ENCODE results near the gene PALS1.

The PALS1 gene
- total RNA-seq, result 7.8 to 11.2 (median 10.4) reads per million in 3 donors

DNA sequence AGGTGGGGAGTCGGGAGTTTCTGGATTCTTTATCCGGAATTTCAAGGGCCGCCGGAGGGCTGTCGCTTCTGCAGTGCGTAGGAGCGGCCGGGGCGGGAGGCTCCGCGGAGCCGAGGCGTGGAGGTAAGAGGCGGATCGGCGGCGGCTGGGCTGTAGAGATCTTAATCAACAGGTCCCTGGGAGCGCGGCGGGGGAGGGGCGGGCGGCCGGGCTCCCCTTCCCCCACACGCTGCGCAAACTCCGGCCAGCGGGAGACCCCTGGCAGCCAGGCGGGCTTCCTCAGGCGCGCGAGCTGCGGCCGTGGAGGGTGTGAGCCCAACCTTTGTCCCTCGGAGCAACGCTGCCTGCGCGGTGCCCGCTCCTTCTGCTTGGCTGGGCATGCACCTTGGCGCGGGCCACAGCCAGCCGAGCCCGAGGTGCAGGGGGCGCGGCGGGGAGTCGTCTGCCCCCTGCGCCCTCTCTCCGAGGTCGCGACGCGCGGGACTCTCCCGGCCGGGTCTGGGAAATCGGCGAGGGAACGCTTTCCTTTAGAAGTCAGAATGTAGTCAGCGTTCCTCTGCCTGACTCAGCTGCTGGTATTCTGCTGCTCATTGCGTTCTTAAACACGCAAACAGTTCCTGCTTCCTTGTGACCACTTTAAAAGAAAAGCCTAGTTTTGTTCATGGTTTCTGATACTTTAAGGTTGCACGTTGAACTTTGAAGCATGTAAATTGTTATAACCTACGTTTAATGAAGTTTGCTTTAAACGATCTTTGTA is at the start of gene PALS1:
PALS1 (plus strand) TSS at position 25 of the 757 bp plus-strand sequence. CDS start 37,736 bp downstream, outside the sequence.
- no peaks in the 10 kb centered on the region for H3K27me3 ChIP-seq (replicated peaks; ENCODE audit: control insufficient read depth, insufficient read depth, low read length, poor library complexity, severe bottlenecking)
- no peak for DNase-seq

DNA sequence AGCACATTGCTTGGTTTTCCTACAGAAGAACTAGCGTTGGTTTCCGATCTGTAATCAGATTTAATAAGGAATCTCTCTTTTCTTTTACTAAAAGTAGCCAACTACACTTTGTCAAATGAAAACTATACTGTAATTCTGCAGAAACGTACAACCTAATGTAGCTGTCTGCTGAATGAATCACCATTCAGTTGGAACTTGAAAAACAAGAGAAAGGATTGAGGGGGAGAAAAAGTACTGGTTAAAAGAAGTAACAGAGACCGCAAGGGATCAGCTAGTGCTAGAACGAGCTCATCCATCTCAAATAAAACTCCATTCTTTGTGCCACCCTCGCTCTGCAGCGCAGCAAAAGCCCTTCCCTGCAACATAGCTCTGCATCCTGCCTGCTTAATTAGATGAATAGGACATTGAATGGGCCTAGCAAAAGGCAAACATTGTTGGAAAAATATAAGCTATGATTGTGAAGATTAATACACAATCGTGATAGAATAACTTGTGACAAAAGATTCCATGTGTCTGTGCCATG is 49.4 kb upstream of the PALS1 start:
- DNase-seq, result no peak
- Histone ChIP-seq H3K9me3 (ENCODE audit: control insufficient read depth, low read length) (no peaks in the 10 kb centered on the region), H3K27me3 (replicated peaks; ENCODE audit: control insufficient read depth, insufficient read depth, low read length, poor library complexity, severe bottlenecking) (no peaks in the 10 kb centered on the region), H3K4me3 (ENCODE audit: insufficient read depth, low read depth, low read length, poor library complexity, severe bottlenecking) (no peak overlapping the region), H3K27ac (ENCODE audit: insufficient read depth, low read length, poor library complexity, severe bottlenecking) (no peak overlapping the region), H3K36me3 (ENCODE audit: control insufficient read depth, insufficient read depth, low read length) (no peaks in the 10 kb centered on the region), H3K4me1 (ENCODE audit: control insufficient read depth, insufficient read depth, low read length, poor library complexity, severe bottlenecking) (peaks cover 8% of the 10 kb centered on the region)

More for the DNA sequence above, at the start of gene PALS1:
- H3K4me3 ChIP-seq (ENCODE audit: insufficient read depth, low read depth, low read length, poor library complexity, severe bottlenecking), result peak within 1 kb of the TSS; percentile 87
- H3K9me3 ChIP-seq (ENCODE audit: control insufficient read depth, low read length), result no peaks in the 10 kb centered on the region
- H3K36me3 ChIP-seq (ENCODE audit: control insufficient read depth, insufficient read depth, low read length), result no peaks in the 10 kb centered on the region
- H3K27ac ChIP-seq (ENCODE audit: insufficient read depth, low read length, poor library complexity, severe bottlenecking), result peak within 1 kb of the TSS; percentile 71
- H3K4me1 ChIP-seq (ENCODE audit: control insufficient read depth, insufficient read depth, low read length, poor library complexity, severe bottlenecking), result no peaks in the 10 kb centered on the region

DNA sequence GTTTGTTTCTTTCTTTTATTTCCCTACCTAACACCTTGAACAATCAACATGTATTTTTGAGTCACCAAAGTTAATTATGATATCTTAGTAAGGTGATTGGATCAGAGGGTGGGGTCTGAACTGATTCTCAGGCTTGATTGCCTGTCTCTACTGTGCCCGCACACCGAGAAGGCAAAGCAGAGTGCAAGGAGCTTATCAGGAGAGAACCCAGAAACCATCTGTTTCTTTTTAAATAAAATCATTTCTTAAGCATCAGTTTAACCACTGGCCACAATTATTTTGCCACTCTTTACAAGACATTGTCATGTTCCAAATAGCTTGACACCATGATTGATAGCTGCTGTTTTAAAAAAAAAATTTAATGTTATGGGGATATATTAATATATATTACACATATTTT is 48.9 kb upstream of the PALS1 start:
- H3K27me3 ChIP-seq (replicated peaks; ENCODE audit: control insufficient read depth, insufficient read depth, low read length, poor library complexity, severe bottlenecking), result no peaks in the 10 kb centered on the region
- no peaks in the 10 kb centered on the region for H3K9me3 ChIP-seq (ENCODE audit: control insufficient read depth, low read length)
- no peak overlapping the region for H3K27ac ChIP-seq (ENCODE audit: insufficient read depth, low read length, poor library complexity, severe bottlenecking)
- H3K36me3 ChIP-seq (ENCODE audit: control insufficient read depth, insufficient read depth, low read length), result no peaks in the 10 kb centered on the region
- H3K4me3 ChIP-seq (ENCODE audit: insufficient read depth, low read depth, low read length, poor library complexity, severe bottlenecking), result no peak overlapping the region
- H3K4me1 ChIP-seq (ENCODE audit: control insufficient read depth, insufficient read depth, low read length, poor library complexity, severe bottlenecking), result peaks cover 4% of the 10 kb centered on the region
- no peak for DNase-seq

DNA sequence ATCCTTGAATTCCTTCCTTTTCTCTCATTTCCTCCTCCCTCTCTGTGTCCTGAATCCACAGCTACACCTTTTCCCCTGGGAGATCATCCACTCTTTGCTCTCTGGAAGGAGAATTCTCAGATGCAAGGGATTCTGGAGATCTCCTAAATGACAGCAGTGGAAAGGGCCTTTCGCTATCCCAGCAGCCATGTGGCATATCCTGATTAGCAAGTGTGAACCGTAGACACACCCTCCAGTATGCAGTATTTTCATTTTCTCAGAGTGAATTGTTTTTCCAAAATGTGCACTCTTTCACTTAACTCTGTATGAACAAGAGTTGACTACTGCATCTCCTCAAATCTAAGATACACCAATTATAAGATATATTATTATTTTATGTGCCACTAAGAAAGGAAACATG is 46.0 kb upstream of the PALS1 start:
- H3K36me3 ChIP-seq (ENCODE audit: control insufficient read depth, insufficient read depth, low read length), result no peaks in the 10 kb centered on the region
- H3K27me3 ChIP-seq (replicated peaks; ENCODE audit: control insufficient read depth, insufficient read depth, low read length, poor library complexity, severe bottlenecking), result no peaks in the 10 kb centered on the region
- H3K4me3 ChIP-seq (ENCODE audit: insufficient read depth, low read depth, low read length, poor library complexity, severe bottlenecking), result no peak overlapping the region
- H3K27ac ChIP-seq (ENCODE audit: insufficient read depth, low read length, poor library complexity, severe bottlenecking), result no peak overlapping the region
- H3K4me1 ChIP-seq (ENCODE audit: control insufficient read depth, insufficient read depth, low read length, poor library complexity, severe bottlenecking), result no peaks in the 10 kb centered on the region
- no peak for DNase-seq
- no peaks in the 10 kb centered on the region for H3K9me3 ChIP-seq (ENCODE audit: control insufficient read depth, low read length)

DNA sequence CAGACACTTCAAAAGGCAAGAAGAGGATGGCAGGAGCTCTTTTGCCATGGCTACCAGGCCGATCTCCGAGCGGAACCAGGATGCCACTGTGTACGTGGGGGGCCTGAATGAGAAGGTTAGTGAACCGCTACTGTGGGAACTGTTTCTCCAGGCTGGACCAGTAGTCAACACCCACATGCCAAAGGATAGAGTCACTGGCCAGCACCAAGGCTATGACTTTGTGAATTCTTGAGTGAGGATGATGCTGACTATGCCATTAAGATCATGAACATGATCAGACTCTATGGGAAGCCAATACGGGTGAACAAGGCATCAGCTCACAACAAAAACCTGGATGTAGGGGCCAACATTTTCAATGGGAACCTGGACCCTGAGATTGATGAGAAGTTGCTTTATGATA is 42.2 kb upstream of the PALS1 start:
- Histone ChIP-seq H3K9me3 (ENCODE audit: control insufficient read depth, low read length) (no peaks in the 10 kb centered on the region), H3K36me3 (ENCODE audit: control insufficient read depth, insufficient read depth, low read length) (no peaks in the 10 kb centered on the region), H3K4me3 (ENCODE audit: insufficient read depth, low read depth, low read length, poor library complexity, severe bottlenecking) (no peak overlapping the region), H3K27me3 (replicated peaks; ENCODE audit: control insufficient read depth, insufficient read depth, low read length, poor library complexity, severe bottlenecking) (no peaks in the 10 kb centered on the region), H3K27ac (ENCODE audit: insufficient read depth, low read length, poor library complexity, severe bottlenecking) (no peak overlapping the region), H3K4me1 (ENCODE audit: control insufficient read depth, insufficient read depth, low read length, poor library complexity, severe bottlenecking) (no peaks in the 10 kb centered on the region)
- DNase-seq, result no peak

DNA sequence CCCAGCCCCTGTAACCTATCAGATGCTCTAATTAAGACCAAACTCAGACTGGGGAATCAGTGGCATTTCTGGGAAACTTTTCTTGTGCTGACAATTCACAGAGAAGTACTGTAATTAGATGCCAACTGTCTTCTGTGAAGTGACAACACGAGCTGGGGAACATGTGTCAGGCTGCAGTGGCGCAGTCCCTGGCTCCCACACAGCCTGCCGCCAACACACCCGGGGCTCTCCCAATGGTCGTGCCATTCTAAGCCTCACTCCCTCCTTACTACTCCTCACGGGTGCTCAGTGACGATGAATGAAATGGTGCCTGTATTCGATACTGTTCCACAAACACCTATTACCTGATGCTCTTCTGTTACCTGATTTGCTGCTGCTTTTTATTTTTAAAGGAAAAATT is 33.4 kb upstream of the PALS1 start:
- no peaks in the 10 kb centered on the region for H3K36me3 ChIP-seq (ENCODE audit: control insufficient read depth, insufficient read depth, low read length)
- no peaks in the 10 kb centered on the region for H3K9me3 ChIP-seq (ENCODE audit: control insufficient read depth, low read length)
- no peak for DNase-seq
- H3K4me3 ChIP-seq (ENCODE audit: insufficient read depth, low read depth, low read length, poor library complexity, severe bottlenecking), result no peak overlapping the region
- H3K27ac ChIP-seq (ENCODE audit: insufficient read depth, low read length, poor library complexity, severe bottlenecking), result no peak overlapping the region
- H3K27me3 ChIP-seq (replicated peaks; ENCODE audit: control insufficient read depth, insufficient read depth, low read length, poor library complexity, severe bottlenecking), result no peaks in the 10 kb centered on the region
- no peaks in the 10 kb centered on the region for H3K4me1 ChIP-seq (ENCODE audit: control insufficient read depth, insufficient read depth, low read length, poor library complexity, severe bottlenecking)

DNA sequence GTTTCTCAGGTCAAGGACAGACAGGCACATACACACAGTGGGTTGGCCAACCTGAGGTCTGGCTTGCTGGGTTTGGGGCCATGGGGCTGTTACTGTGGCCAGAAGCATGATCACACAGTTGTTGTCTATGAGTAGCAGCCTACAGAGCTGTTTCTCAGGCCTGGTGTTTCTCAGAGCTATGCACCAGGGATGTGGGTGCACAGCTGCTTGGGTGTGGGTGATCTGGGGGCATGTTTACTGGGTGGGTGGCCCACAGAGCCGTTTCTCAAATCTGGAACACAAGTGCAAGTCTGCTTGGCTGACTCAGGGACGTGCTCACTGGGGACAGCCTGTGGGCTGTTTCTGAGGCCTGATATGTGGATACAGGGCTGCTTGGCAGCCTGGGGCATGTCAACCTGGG is 23.1 kb upstream of the PALS1 start:
- Histone ChIP-seq H3K36me3 (ENCODE audit: control insufficient read depth, insufficient read depth, low read length) (no peaks in the 10 kb centered on the region), H3K27me3 (replicated peaks; ENCODE audit: control insufficient read depth, insufficient read depth, low read length, poor library complexity, severe bottlenecking) (no peaks in the 10 kb centered on the region), H3K27ac (ENCODE audit: insufficient read depth, low read length, poor library complexity, severe bottlenecking) (no peak overlapping the region), H3K9me3 (ENCODE audit: control insufficient read depth, low read length) (peaks cover 3% of the 10 kb centered on the region), H3K4me3 (ENCODE audit: insufficient read depth, low read depth, low read length, poor library complexity, severe bottlenecking) (no peak overlapping the region), H3K4me1 (ENCODE audit: control insufficient read depth, insufficient read depth, low read length, poor library complexity, severe bottlenecking) (no peaks in the 10 kb centered on the region)
- no peak for DNase-seq

DNA sequence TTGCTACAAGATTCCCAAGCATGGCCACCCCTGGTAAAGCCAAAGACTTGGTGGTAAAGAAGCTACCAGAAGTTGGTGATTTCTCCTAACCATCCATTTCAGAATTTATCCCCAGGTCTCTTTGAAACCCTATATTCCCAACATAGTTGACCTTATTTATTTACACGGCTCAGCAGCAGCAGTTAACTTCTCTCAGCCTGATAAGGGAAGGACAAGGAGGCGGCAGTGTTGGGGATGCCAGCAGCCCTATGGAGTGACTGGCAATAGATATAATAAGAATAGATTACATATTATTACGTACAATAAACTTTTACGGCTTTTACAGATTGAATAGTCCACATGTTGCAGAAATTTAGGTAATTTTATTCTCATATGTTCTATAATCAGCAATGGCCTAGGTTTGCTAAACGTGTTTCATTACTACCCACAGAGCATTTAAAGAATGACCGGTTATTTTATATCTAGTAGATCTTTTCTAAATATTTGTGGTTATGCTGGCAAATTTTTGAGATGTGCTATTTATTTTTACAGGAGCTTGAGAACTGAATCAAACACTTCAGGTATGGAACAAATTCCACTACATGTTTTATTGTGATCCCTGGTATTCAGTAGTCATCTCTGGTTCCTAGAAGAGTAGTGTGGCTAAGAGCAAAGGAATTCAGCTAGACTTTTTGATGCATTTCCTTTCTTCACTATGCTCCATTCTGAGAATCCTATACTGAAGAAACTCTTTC is 19.8 kb upstream of the PALS1 start:
- Histone ChIP-seq H3K27me3 (replicated peaks; ENCODE audit: control insufficient read depth, insufficient read depth, low read length, poor library complexity, severe bottlenecking) (no peaks in the 10 kb centered on the region), H3K4me3 (ENCODE audit: insufficient read depth, low read depth, low read length, poor library complexity, severe bottlenecking) (no peak overlapping the region), H3K9me3 (ENCODE audit: control insufficient read depth, low read length) (peaks cover 3% of the 10 kb centered on the region), H3K27ac (ENCODE audit: insufficient read depth, low read length, poor library complexity, severe bottlenecking) (no peak overlapping the region), H3K4me1 (ENCODE audit: control insufficient read depth, insufficient read depth, low read length, poor library complexity, severe bottlenecking) (no peaks in the 10 kb centered on the region), H3K36me3 (ENCODE audit: control insufficient read depth, insufficient read depth, low read length) (no peaks in the 10 kb centered on the region)
- DNase-seq, result no peak

DNA sequence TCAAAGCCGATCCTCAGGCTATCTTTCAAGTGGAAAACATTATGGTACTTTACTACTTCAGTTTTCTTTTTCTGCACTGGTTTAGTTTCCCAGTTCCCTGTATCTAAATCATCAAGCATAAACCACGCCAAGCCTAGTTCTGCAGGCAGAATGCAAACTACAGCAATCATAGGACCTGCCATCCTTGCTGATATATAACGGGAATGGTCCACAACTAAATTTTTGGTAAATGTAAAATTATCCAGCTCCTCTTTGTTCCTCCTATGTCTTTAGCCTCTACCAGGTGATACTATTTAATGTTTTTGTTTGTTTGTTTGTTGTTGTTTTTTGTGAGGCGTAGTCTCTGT is 19.3 kb upstream of the PALS1 start:
- Histone ChIP-seq H3K27me3 (replicated peaks; ENCODE audit: control insufficient read depth, insufficient read depth, low read length, poor library complexity, severe bottlenecking) (no peaks in the 10 kb centered on the region), H3K4me1 (ENCODE audit: control insufficient read depth, insufficient read depth, low read length, poor library complexity, severe bottlenecking) (no peaks in the 10 kb centered on the region), H3K27ac (ENCODE audit: insufficient read depth, low read length, poor library complexity, severe bottlenecking) (no peak overlapping the region), H3K36me3 (ENCODE audit: control insufficient read depth, insufficient read depth, low read length) (no peaks in the 10 kb centered on the region), H3K9me3 (ENCODE audit: control insufficient read depth, low read length) (no peaks in the 10 kb centered on the region), H3K4me3 (ENCODE audit: insufficient read depth, low read depth, low read length, poor library complexity, severe bottlenecking) (no peak overlapping the region)
- no peak for DNase-seq

DNA sequence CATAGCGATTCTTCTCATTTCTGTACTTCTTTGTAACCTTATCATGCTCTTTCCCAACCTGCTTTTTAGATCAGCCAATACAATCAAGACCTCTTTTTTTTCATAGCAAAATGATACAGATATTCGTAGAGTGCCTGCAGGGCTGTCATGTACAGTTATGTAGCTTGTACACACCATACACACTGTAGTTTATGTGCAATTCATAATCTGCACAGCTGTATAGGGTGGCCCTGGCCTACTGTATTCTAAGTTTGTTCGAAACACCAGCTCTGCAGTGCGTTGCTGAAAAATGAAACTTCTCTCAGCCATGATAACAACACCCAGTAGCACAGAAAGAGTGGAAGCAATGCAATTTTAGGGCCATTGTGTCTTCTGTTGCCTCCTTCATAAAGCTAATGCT is 15.7 kb upstream of the PALS1 start:
- Histone ChIP-seq H3K36me3 (ENCODE audit: control insufficient read depth, insufficient read depth, low read length) (no peaks in the 10 kb centered on the region), H3K27ac (ENCODE audit: insufficient read depth, low read length, poor library complexity, severe bottlenecking) (no peak overlapping the region), H3K27me3 (replicated peaks; ENCODE audit: control insufficient read depth, insufficient read depth, low read length, poor library complexity, severe bottlenecking) (no peaks in the 10 kb centered on the region), H3K9me3 (ENCODE audit: control insufficient read depth, low read length) (no peaks in the 10 kb centered on the region), H3K4me3 (ENCODE audit: insufficient read depth, low read depth, low read length, poor library complexity, severe bottlenecking) (no peak overlapping the region), H3K4me1 (ENCODE audit: control insufficient read depth, insufficient read depth, low read length, poor library complexity, severe bottlenecking) (no peaks in the 10 kb centered on the region)
- DNase-seq, result no peak
